Measurements from ENCODE around the gene ETS2.

ETS2 gene

GRCh38 chr21:38805328-38806152 lies at the start of gene ETS2:
ETS2 (plus strand) TSS chr21:38805929; CDS start chr21:38810035, 4,106 bp downstream.
- no peak for TF ChIP-seq CTCF (IDR thresholded peaks at IDR 0.05; ENCODE audit: insufficient read depth, low read length, poor library complexity, severe bottlenecking)
- Histone ChIP-seq H3K27me3 (replicated peaks; ENCODE audit: control insufficient read depth, insufficient read depth, low read length) (peaks cover 2% of the 10 kb centered on the region), H3K36me3 (ENCODE audit: control insufficient read depth, insufficient read depth, low read length) (no peaks in the 10 kb centered on the region), H3K4me3 (replicated peaks; ENCODE audit: low read depth, low read length) (peak within 1 kb of the TSS; percentile 74)
- DNase-seq (ENCODE audit: extremely low read depth, insufficient read length): peak; percentile 83

GRCh38 chr21:38756746-38757145 lies 49.0 kb upstream of the ETS2 start:
- Histone ChIP-seq H3K27me3 (replicated peaks; ENCODE audit: control insufficient read depth, insufficient read depth, low read length) (no peaks in the 10 kb centered on the region), H3K4me3 (replicated peaks; ENCODE audit: low read depth, low read length) (no peak overlapping the region), H3K36me3 (ENCODE audit: control insufficient read depth, insufficient read depth, low read length) (no peaks in the 10 kb centered on the region)
- no peak for DNase-seq (ENCODE audit: extremely low read depth, insufficient read length)
- TF ChIP-seq CTCF (IDR thresholded peaks at IDR 0.05; ENCODE audit: insufficient read depth, low read length, poor library complexity, severe bottlenecking): no peak

GRCh38 chr21:38758501-38759214 lies 47.1 kb upstream of the ETS2 start:
- no peak for DNase-seq (ENCODE audit: extremely low read depth, insufficient read length)
- TF ChIP-seq CTCF (IDR thresholded peaks at IDR 0.05; ENCODE audit: insufficient read depth, low read length, poor library complexity, severe bottlenecking): no peak

GRCh38 chr21:38759413-38759812 lies 46.3 kb upstream of the ETS2 start:
- H3K36me3 ChIP-seq (ENCODE audit: control insufficient read depth, insufficient read depth, low read length): no peaks in the 10 kb centered on the region
- TF ChIP-seq CTCF (IDR thresholded peaks at IDR 0.05; ENCODE audit: insufficient read depth, low read length, poor library complexity, severe bottlenecking): no peak
- no peaks in the 10 kb centered on the region for H3K27me3 ChIP-seq (replicated peaks; ENCODE audit: control insufficient read depth, insufficient read depth, low read length)
- DNase-seq (ENCODE audit: extremely low read depth, insufficient read length): no peak
- H3K4me3 ChIP-seq (replicated peaks; ENCODE audit: low read depth, low read length): no peak overlapping the region

More at GRCh38 chr21:38758501-38759214, 47.1 kb upstream of the ETS2 start:
- no peak overlapping the region for H3K4me3 ChIP-seq (replicated peaks; ENCODE audit: low read depth, low read length)
- no peaks in the 10 kb centered on the region for H3K27me3 ChIP-seq (replicated peaks; ENCODE audit: control insufficient read depth, insufficient read depth, low read length)
- no peaks in the 10 kb centered on the region for H3K36me3 ChIP-seq (ENCODE audit: control insufficient read depth, insufficient read depth, low read length)

- Histone ChIP-seq H3K36me3 (ENCODE audit: control insufficient read depth, insufficient read depth, low read length) (no peaks in the 10 kb centered on the region), H3K27me3 (replicated peaks; ENCODE audit: control insufficient read depth, insufficient read depth, low read length) (no peaks in the 10 kb centered on the region), H3K4me3 (replicated peaks; ENCODE audit: low read depth, low read length) (no peak overlapping the region)
- DNase-seq (ENCODE audit: extremely low read depth, insufficient read length): no peak
- TF ChIP-seq CTCF (IDR thresholded peaks at IDR 0.05; ENCODE audit: insufficient read depth, low read length, poor library complexity, severe bottlenecking): no peak
These were observed 45.5 kb upstream of the ETS2 start for GRCh38 chr21:38760017-38760761.
